DMS 273 treated with DMSO at 0.1 percent for 48 hours (cell line): Measurements from ENCODE around the gene POLR2F.
"Not testable (repeated sequence)": the region's sequence is repeated elsewhere in the genome, so short reads cannot be mapped to it uniquely, and the experiment has no call there.

ENCODE experiments used
- DNase-seq: peaks from one replicate; lab custom pipeline; 2025; lab: John Stamatoyannopoulos, UW

POLR2F gene

DNA sequence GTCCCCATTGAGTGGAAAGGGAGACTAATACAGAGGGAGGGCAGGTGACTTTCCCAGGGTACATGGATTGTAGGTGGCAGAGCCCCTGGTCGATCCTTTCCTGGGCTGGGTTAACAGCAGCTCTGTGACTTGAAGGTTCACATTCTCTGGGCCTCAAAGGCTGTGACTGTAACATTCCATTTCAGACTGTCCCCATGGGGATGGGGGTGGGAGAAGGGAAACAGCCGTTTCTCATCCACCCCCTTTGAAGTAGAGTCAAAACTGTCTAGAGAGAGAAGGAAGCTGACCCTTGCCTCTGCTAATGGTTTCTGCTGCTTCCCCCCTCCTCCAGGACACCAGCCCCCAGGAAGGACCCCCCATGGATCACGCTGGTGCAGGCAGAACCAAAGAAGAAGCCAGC lies 28.2 kb upstream of the POLR2F start:
- no peak for DNase-seq

DNA sequence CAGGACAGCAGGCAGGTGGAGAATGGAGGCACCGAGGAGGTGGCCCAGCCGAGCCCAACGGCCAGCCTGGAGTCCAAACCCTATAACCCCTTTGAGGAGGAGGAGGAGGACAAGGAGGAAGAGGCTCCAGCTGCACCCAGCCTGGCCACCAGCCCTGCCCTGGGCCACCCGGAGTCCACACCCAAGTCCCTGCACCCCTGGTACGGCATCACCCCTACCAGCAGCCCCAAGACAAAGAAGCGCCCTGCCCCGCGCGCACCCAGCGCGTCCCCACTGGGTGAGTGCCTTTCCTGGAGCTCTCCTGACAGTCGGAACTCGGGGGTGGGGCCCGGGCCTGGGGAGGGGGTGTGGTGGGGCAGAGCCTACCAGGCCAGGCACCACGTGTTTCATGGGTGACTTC lies 27.7 kb upstream of the POLR2F start:
- no peak for DNase-seq

DNA sequence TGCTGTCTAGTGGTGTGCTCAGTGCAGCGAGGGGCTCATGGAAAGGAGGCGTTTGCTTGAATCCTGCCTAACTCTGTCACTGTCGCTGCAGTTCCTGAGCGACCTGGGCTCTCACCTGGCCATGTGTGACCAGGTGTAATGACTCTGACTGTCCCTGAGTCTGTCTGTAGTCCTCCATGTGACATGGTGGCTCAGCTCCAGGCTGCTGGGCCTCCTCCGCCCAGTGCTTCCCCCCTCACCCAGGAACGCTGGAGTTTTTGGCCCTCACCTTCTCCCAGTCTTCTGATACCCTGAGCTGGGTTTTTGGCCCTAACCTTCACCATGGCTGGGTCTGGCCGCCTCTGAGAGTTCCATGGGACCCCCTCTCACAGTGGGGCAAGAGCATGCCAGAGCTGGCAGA lies 27.1 kb upstream of the POLR2F start:
- no peak for DNase-seq

DNA sequence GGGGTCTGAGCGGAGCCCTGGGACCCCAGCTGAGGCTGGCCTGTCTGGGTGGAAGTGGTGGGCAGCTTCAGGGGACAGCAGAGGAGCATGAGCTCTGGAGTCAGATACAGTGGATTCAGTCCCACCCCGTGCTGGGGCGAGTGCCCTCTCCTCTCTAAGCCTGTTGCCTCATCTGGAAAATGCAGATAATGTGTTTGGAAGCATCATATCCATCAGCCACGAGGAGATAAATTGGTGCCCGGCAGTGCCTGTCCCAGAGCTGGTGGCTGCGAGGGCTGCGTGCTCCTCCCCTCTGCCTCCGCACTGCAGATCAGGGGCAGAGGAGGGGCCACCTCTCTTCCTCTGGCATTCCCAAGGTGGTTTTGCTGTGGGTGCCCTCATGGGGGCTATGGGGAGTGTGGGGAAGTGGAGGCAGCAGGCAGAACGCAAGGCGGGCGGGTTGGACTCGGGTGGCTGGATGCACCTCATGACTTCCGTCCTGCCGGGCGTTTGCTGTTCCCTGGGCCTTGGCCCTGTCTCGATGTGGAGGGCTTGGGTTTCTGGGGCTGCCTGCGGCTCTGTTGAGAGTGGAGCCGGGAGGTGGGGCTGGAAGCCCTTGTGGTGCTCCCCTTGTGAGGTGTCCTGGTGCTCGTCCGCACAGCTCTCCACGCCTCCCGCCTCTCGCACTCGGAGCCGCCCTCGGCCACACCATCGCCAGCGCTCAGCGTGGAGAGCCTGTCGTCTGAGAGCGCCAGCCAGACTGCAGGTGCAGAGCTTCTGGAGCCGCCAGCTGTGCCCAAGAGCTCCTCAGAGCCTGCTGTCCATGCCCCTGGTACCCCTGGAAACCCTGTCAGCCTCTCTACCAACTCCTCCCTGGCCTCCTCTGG lies 26.5 kb upstream of the POLR2F start:
- no peak for DNase-seq

DNA sequence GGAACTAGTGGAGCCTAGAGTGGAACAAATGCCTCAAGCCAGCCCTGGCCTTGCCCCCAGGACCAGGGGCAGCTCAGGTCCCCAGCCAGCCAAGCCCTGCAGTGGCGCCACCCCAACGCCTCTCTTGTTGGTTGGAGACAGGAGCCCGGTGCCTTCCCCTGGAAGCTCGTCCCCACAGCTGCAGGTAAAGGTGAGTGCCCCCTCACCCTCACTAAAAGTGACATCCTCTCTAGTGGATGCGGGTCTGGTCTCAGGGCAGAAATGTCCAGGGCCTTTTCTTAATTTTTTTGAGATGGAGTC lies 25.9 kb upstream of the POLR2F start:
- DNase-seq: no peak

DNA sequence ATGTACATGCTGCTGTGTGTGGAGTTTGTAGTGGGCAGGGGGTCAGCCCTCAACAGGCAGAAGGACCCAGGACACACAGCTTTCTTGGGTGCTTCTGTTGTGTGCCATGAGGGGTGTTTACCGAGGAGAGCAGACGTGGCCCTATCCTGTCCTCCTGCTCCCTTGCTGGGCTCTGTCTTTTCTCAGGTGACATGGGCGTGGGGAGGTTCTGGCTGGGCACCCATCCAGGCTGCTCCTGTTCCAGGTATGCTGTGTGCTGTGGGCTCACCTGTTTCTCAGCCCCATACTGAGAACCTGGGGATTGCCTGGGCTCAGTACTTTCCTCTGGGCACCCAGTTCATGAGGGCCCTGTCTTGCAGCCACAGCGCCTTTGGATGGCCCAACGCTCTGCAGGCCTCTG lies 24.1 kb upstream of the POLR2F start:
- DNase-seq: no peak

DNA sequence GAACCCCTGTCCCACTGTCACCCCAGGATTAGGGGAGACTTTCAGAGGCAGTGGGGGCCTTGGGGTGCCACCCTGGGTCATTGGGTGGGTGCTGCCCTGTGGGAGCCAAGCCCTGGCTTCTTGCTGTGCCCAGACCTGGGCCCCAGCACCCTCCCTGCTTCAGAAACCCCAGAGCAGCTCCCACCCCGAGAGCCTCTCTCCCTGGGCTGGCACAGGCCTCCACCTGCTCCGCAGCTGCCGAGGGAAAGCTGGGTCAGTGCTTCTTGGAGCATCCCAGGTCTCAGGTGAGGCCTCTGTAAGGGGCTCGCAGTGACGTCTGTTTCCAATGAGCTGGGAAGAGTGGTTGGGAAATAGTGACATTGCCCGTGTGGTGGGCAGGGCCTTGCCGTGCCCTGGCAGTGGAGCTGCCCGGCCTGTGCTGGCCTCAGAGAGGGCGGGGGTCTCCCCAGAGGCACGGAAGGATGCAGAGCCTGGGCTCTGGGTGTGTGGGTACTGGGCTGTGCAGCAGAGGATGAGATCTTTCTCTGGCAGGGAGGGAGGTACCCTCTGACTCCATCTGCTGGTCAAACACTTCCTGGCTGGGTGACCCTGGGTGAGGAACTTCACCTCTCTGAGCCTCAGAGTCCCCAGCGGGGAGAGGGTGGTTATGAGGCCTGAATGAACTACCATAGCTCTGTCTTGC lies 23.1 kb upstream of the POLR2F start:
- DNase-seq: no peak

DNA sequence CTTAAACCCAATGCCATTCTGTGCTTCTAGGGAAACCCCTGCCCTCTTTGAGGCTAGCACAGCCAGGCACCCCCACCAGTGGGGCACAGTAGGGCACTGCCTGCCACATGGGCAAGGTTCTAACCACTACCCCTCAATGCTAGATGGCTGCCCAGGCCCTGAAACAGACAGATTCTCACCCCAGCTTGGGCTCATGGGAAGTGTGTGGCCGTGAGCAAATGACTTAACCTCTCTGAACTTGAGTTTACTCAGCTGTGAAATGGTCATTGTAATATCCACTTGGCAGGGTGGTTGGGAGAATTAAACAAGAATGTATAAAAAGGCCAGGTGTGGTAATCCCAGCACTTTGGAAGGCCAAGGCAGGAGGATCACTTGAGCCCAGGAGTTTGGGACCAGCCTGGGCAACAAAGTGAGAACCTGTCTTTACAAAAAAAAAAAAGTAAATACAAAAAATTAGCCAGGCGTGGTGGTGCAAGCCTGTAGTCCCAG lies 22.5 kb upstream of the POLR2F start:
- DNase-seq: no peak

DNA sequence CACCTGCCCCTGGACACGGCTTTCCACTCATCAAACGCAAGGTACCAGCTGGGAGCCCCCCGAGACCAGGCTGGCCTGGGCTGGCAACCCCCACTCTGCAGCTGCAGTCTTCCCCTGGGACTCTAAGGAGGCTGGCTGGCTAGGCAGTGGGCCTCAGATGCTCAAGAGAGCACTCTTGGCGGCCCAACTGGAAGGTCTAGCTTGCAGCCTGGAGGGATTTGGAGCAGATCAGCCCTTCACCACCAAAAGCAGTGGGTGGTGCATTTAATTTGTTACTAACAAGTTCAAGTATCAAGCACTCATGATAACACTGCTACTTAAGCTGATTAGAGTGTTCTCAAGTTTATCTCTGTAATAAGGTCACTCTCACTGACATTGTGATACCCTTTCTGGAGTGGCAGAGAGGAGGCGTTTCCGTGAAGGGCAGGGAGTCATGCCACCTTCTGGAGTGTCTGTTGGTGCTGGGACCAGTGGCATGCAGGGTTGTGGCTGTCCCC lies 21.6 kb upstream of the POLR2F start:
- no peak for DNase-seq

DNA sequence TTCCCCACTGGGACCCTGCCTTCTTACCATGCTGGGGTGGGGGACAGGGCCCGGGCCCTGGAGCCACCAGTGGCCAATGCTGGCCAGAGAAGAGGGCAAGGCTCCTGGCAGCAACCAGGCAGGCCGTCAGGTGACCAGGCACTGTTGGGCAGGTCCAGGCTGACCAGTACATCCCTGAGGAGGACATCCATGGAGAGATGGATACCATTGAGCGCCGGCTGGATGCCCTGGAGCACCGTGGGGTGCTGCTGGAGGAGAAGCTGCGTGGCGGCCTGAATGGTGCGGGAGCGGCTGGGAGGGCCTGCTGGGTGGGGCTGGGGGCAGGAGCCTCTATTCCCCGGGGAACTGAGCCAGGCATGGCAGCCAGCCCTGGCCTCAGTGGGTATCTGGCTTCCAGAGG lies 21.1 kb upstream of the POLR2F start:
- DNase-seq: no peak

DNA sequence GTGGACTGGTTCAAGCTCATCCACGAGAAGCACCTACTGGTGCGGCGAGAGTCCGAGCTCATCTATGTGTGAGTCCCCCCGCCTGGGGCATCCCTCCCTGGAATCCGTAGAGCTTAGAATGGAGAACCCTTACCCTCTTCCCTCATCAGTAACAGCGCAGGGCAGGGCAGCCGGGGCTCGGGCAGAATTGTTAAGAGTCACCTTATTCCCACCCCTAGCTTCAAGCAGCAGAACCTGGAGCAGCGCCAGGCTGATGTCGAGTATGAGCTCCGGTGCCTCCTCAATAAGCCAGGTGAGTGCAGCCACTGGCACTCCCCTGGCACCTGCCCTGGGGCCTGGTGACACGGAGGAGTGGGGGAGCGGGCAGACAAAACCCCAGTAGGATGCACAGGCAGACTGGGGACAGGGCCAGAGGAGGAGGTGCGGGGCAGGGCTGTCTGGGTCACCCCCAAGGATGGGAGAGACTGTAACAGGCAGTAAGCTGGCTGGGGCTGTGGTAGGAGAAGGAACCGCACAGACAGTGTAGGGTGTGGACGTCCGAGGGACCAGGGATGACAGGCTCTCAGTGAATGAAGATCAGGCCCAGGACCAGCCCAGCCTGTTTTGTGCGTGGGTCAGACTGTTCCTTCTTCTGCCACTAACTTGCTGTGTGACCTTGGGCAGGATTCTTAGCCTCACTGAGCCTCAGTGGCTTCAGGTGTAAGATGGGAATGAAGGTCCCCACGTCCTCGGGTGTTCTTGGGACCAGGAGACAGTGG lies 20.5 kb upstream of the POLR2F start:
- no peak for DNase-seq

DNA sequence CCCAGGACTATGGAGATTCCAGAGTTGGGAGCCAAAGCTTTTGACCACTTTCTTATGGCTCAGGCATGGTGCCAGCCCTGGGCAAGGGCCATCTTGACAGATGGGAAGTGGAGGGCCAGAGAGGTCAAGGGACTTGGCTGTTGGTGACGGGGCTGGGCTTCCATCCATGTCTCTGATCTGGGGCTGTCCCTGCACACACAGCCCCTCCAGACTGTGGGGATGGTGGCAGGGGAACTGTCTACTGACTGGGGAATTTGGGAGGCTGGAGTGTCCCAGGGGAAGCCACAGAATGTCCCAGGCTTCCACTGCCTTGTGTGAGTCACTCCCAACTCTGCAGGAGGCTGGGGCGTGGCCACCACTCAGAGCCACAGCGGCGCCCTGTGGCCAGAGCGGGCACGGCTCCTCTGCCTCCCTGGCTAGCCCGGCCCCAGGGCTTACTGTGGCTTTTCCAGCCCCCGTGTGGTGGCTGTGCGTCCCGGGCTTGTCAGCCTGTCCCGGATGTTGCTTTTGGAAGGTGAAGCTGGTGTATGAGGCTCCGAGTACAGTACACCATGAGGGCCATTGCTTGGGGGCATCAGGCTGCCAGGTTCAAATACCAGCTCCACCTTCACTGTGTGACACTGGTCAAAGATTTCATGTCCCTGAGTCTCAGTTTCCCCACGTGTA lies 19.7 kb upstream of the POLR2F start:
- peak; percentile 48 for DNase-seq

DNA sequence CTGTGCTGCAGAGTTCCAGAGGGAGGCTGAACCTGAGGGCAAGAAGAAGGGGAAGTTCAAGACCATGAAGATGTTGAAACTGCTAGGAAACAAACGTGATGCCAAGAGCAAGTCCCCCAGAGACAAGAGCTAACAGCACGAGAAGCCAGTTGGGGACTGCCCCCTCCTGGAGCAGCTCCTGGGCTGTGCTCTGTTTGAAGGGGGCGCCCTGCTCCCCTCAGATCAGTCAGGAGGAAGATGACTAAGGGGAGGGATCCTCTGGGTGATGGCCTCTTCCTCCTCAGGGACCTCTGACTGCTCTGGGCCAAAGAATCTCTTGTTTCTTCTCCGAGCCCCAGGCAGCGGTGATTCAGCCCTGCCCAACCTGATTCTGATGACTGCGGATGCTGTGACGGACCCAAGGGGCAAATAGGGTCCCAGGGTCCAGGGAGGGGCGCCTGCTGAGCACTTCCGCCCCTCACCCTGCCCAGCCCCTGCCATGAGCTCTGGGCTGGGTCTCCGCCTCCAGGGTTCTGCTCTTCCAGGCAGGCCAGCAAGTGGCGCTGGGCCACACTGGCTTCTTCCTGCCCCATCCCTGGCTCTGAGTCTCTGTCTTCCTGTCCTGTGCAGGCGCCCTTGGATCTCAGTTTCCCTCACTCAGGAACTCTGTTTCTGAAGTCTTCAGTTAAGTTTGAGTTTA lies 12.7 kb upstream of the POLR2F start:
- DNase-seq: no peak

DNA sequence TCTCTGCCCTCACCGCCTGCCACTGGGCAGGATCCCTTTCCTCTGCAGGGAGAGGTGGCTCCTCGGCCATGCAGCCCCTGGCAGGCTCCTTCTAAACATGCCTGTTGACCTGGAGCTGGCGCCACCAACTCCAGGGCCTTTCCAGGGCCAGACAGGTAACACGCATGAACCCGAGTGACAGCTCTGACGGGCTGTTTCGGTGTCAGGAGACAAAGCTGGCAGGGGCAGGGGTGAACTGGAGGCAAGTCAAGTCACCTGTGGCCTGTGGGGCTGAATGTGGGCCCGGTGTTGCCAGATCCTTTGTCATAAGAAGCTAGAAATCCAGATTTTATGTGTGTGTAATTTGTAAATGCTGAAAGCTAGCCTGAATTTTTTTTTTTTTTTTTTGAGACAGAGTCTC lies 11.4 kb upstream of the POLR2F start:
- no peak for DNase-seq

DNA sequence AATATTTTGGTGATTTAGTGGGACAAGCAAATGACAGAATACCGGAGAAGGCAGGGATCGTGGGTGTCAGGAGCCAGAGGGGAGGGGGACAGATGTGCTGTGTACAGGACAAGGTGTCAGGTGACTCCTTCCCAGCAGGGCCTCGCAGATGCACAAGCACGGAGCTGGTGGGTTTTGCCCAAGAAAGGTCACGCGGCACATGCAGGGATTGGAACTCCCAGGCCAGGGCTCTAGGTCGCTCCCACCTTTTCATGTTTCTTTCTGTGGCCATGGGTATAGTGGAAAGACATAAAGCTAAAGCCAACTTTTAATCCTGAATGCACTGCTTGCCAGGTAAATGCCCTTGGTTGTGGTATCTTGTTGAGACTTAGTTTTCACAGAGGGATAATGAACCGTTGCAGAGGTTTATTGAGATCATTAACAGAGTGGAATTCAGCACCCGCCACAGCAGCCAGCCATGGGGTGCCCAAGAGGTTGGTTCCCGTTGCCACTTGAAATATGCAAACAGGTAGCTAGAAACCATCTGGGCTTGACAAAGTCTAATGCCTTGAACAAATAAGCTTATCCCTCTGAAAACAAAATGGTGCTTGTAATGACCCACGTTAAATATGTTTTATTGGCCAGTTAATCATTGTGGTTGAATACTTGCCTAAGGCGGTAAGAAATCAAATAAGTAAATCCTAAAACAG lies 10.2 kb upstream of the POLR2F start:
- DNase-seq: no peak

DNA sequence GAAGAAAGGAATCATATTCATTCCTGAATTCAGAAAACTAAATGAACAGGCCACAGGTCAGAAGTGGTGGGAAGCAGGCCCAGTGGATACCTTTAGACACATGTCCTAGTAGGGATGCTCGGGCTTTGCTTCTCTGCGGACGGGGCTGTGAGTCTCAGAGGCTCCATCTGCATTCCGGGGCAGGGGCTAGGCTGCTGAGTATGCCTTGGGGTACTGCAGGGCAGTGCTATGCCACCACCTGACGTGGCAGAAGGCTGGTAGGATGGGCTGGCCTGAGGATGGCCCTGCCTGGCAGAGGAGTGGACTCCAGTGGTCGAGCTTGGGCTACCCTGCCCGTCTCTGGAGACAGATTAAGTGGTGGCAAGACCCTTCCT lies 9.7 kb upstream of the POLR2F start:
- DNase-seq: no peak

DNA sequence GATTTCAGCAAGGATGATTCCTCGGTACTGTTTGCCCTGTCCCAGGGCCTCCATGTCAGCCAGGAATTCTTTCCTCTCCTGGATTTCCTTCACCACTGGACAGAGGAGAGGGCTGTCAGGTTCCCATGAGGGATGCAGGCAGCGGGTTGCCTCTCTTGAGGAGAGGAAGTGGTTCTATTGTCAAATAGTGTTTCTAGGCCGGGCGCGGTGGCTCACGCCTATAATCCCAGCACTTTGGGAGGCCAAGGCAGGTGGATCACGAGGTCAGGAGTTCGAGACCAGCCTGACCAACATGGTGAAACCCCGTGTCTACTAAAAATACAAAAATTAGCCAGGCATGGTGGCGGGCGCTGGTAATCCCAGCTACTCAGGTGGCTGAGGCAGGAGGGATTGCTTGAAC lies 9.1 kb upstream of the POLR2F start:
- not testable (repeated sequence) for DNase-seq

DNA sequence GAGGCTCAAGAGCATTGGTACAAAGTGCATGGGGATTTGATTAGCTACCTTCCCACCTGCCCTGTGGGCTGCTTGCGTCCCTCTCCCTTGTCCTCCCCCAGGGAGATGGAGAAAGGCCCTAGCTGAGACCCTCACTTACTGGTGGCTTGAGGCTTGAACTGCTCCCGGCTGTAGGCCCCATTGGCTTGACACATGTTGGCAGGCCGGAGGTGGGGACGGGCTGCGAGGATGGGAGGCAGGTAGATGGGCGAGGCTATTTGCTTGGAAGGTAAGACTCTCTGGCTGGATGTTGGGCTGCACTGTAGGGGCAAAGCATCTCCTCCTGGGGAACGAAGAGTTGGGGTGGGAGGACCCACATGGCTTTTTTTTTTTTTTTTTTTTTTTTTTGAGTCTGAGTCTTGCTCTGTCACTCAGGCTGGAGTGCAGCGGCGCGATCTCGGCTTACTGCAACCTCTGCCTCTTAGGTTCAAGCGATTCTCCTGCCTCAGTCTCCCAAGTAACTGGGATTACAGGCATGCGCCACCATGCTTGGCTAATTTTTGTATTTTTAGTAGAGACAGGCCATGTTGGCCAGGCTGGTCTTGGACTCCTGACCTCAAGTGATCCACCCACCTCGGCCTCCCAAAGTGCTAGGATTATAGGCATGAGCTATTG lies 6.2 kb upstream of the POLR2F start:
- not testable (repeated sequence) for DNase-seq

DNA sequence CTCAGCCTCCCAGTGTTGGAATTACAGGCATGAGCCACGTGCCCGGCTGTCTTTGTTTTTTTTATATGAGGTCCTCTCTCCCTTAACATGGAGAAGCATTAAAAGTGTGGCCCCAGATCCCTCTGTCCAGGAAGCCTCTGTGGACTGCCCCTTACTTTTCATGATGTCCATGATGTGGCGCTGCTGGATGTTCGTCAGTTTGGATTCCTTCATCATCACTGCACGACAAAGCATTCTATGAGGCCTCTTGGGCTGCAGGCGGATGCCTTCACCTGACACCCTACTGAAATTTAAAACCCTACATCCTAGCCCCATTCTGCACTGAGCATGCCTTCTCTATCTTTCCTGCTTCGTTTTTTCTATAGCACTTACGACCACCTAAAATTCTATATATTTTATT lies 2.2 kb upstream of the POLR2F start:
- DNase-seq: no peak

DNA sequence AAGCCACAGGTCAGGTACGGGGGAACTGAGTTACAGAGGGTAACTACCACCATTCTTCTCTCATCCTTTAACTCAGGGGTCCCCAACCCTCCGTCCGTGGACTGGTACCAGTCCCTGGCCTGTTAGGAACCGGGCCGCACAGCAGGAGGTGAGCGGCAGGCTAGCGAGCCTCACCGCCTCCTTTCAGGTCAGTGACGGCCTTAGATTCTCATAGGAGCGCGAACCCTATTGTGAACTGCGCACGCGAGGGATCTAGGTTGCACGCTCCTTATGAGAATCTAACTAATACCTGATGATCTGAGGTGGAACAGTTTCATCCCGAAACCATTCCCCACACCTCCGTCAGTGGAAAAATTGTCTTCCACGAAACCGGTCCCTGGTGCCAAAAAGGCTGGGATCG lies 870 bp upstream of the POLR2F start:
- DNase-seq: not testable (repeated sequence)

DNA sequence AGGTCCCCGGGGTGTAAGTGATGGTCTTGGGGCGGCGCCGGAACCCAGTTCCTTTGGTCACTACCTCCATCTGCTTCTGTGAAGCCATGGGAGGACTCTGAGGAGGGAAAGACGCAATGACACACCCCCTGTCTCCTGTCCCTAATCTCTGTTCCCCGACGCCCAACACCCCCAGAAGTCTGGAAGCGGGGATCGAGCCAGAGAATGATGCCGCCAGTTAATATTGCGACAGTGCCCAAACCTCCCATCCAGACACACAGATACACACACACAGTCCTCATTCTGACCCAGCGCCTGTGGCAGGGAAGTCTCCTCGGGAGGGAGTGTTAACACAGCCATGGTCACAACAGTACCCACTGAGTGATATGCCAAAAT lies 450 bp upstream of the POLR2F start:
- DNase-seq: no peak
